Skin epidermis (tissue), 12 donors: ENCODE data around the gene COL21A1.
"Not testable (repeated sequence)": the region's sequence is repeated elsewhere in the genome, so short reads cannot be mapped to it uniquely, and the experiment has no call there.

Experiments
- H3K27ac ChIP-seq, 21 experiments: fragments of 200-600 bp; sonication (generic) in 11 of 21; one replicate each; pipeline ENCODE4 v1.5.0; 2020; ENCODE audit warnings: mild to moderate bottlenecking in 3 of 21, inconsistent platforms in 2 of 21, moderate library complexity in 2 of 21
- H3K4me3 ChIP-seq, 7 experiments: fragments of 200-600 bp; sonication (generic) in 2 of 7; one replicate each; pipeline ENCODE4 v1.5.0; 2020; ENCODE audit warnings: inconsistent platforms in 2 of 7, mild to moderate bottlenecking in 2 of 7, moderate library complexity in 1 of 7

COL21A1 gene

GRCh38 chr6:56027865-56028264, 219.5 kb downstream of the COL21A1 start:
- Histone ChIP-seq H3K4me3 (no peak overlapping the region), H3K27ac (no peak overlapping the region)

- Histone ChIP-seq H3K27ac (no peak overlapping the region), H3K4me3 (no peak overlapping the region)
These were observed 220.8 kb downstream of the COL21A1 start for GRCh38 chr6:56026455-56027180.

GRCh38 chr6:56025795-56026194, 221.6 kb downstream of the COL21A1 start:
- H3K4me3 ChIP-seq: no peak overlapping the region
- no peak overlapping the region for H3K27ac ChIP-seq

GRCh38 chr6:56024931-56025330, 222.4 kb downstream of the COL21A1 start:
- no peak overlapping the region for H3K27ac ChIP-seq
- H3K4me3 ChIP-seq: no peak overlapping the region

- Histone ChIP-seq H3K27ac (no peak overlapping the region), H3K4me3 (no peak overlapping the region)
These were observed 223.6 kb downstream of the COL21A1 start for GRCh38 chr6:56023829-56024228.

GRCh38 chr6:56022678-56023077, 224.7 kb downstream of the COL21A1 start:
- H3K4me3 ChIP-seq: no peak overlapping the region
- no peak overlapping the region for H3K27ac ChIP-seq

- Histone ChIP-seq H3K27ac (no peak overlapping the region), H3K4me3 (no peak overlapping the region)
These were observed 225.4 kb downstream of the COL21A1 start for GRCh38 chr6:56021943-56022342.

GRCh38 chr6:56019973-56020372, 227.4 kb downstream of the COL21A1 start:
- Histone ChIP-seq H3K4me3 (no peak overlapping the region), H3K27ac (no peak overlapping the region)

- Histone ChIP-seq H3K4me3 (no peak overlapping the region), H3K27ac (no peak overlapping the region)
These were observed 230.2 kb downstream of the COL21A1 start for GRCh38 chr6:56017198-56017597.

GRCh38 chr6:56014039-56014438, 233.3 kb downstream of the COL21A1 start:
- H3K27ac ChIP-seq, H3K4me3 ChIP-seq: not testable (repeated sequence)

GRCh38 chr6:56009636-56010035, 237.7 kb downstream of the COL21A1 start:
- no peak overlapping the region for H3K27ac ChIP-seq
- no peak overlapping the region for H3K4me3 ChIP-seq
